Subcutaneous abdominal adipose tissue (tissue), 5 donors: ENCODE measurements around the gene PHLDB1.
"Not testable (repeated sequence)": the region's sequence is repeated elsewhere in the genome, so short reads cannot be mapped to it uniquely, and the experiment has no call there.

ENCODE experiments used
- H3K27ac ChIP-seq: one replicate; pipeline ENCODE4 v1.7.0; 2013; ENCODE audit warnings: low read depth, mild to moderate bottlenecking, inconsistent platforms, low read length, moderate library complexity
- H3K27me3 ChIP-seq, 5 donors: one replicate each; pipeline ENCODE4 v1.7.0; 2013; ENCODE audit warnings: low read length in 5 of 5, inconsistent platforms in 1 of 5; ENCODE audit not compliant: control insufficient read depth in 5 of 5, insufficient read depth in 4 of 5
- H3K36me3 ChIP-seq, 5 donors: one replicate each; pipeline ENCODE4 v1.7.0; 2013; ENCODE audit warnings: low read length in 5 of 5; ENCODE audit not compliant: control insufficient read depth in 5 of 5, insufficient read depth in 5 of 5
- H3K4me1 ChIP-seq, 5 donors: one replicate each; pipeline ENCODE4 v1.7.0; 2013; ENCODE audit warnings: low read length in 5 of 5, mild to moderate bottlenecking in 3 of 5, moderate library complexity in 1 of 5; ENCODE audit not compliant: control insufficient read depth in 5 of 5, insufficient read depth in 5 of 5
- H3K4me3 ChIP-seq, 5 donors: one replicate each; pipeline ENCODE4 v1.7.0; 2013; ENCODE audit warnings: low read length in 5 of 5, low read depth in 1 of 5
- H3K9ac ChIP-seq, 5 donors: one replicate each; pipeline ENCODE4 v1.7.0; 2013; ENCODE audit warnings: low read length in 5 of 5, mild to moderate bottlenecking in 4 of 5, moderate library complexity in 3 of 5
- H3K9me3 ChIP-seq, 5 donors: one replicate each; pipeline ENCODE4 v1.7.0; 2013; ENCODE audit warnings: low read length in 5 of 5; ENCODE audit not compliant: control insufficient read depth in 5 of 5
- donor health status: healthy.
- donor health status: healthy.
- donor health status: healthy.
- donor health status: healthy.
- donor health status: healthy.

The PHLDB1 gene

DNA sequence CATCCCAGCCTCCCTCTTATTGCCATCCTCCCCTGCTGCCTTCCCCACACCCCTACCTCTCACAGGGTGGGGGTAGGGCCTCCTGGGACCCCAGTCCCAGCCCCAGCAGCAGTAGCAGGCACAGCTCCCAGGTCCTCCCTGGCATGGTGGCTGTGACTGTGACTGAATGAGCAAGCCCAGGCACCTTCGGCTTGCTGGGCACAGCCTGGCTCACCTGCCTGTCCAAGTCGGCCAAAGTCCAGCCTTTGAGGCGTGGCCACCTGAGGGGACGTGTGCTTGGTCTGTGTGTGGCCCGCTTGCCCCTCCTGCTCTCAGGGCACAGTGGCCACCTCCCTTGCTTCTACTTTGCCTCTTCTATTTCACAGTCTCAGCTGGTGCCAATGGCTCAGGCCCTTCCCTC, 72.1 kb downstream of the PHLDB1 start, which contains the start of gene TREH:
Gene TREH (minus strand): TSS at position 168 of the 400 bp plus-strand sequence. CDS start 23 bp downstream, at position 145.
- no peak within 1 kb of the TSS for H3K9ac ChIP-seq
- no peaks in the 10 kb centered on the region for H3K9me3 ChIP-seq
- no peak within 1 kb of the TSS for H3K4me3 ChIP-seq
- H3K36me3 ChIP-seq: no peaks in the 10 kb centered on the region
- no peaks in the 10 kb centered on the region for H3K27me3 ChIP-seq
- no peak within 1 kb of the TSS for H3K27ac ChIP-seq
- peaks cover 0 to 11% (median 0%) of the 10 kb centered on the region in 5 donors for H3K4me1 ChIP-seq

DNA sequence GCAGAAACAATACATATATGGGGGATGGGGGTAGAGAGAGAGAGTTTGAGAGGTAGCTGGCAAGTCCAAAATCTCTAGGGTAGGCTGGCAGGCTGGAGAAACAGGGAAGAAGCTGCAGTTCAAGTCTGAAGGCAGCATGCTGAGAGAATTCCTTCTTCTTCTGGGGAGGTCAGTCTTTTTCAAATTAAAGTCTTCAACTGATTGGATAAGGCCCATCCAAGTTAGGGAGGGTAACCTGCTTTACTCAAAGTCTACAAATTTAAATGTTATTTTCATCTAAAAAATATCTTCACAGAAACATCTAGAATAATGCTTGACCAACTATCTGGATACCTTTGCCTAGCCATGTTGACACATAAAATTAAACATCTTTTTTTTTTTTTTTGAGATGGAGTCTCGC, 75.0 kb downstream of the PHLDB1 start:
- Histone ChIP-seq H3K27ac (no peak overlapping the region), H3K27me3 (no peaks in the 10 kb centered on the region), H3K4me3 (no peak overlapping the region), H3K9ac (no peak overlapping the region), H3K4me1 (peaks cover 0 to 11% (median 0%) of the 10 kb centered on the region in 5 donors), H3K9me3 (no peaks in the 10 kb centered on the region), H3K36me3 (no peaks in the 10 kb centered on the region)

DNA sequence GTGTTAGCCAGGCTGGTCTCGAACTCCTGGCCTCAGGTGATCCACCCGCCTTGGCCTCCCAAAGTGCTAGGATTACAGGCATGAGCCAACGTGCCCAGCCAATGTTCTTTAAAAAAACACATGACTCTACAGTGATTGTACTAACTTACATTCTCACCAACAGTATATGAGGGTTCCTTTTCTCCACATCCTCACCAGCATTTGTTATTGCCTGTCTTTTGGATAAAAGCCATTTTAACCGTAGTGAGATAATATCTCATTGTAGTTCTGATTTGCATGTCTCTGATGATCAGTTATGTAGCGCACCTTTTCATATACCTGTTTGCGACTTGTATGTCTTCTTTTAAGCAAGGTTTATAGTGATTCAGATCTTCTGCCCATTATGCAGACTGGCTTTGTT, 75.5 kb downstream of the PHLDB1 start:
- H3K27me3 ChIP-seq, H3K36me3 ChIP-seq, H3K9ac ChIP-seq, H3K4me3 ChIP-seq, H3K9me3 ChIP-seq, H3K27ac ChIP-seq: not testable (repeated sequence)
- H3K4me1 ChIP-seq: peaks cover 0 to 11% (median 0%) of the 10 kb centered on the region in 5 donors

DNA sequence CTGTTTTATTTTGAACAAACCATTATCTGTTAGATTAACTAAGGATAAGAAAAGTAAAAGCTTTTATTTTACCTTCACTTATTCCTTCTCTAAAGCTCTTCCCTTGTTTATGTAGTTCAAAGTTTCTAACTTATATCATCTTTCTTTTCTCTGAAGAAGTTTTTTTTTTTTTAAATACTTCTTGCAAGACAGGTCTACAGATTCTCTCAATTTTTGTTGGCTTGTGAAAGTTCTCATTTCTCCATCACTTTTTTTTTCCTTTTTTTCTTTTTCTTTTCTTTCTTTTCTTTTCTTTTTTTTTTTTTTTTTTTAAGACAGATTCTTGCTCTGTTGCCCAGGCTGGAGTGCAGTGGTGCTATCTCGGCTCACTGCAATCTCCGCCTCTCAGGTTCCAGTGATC, 76.8 kb downstream of the PHLDB1 start:
- H3K4me3 ChIP-seq: no peak overlapping the region
- peaks cover 0 to 5% (median 1%) of the 10 kb centered on the region in 5 donors for H3K4me1 ChIP-seq
- H3K27me3 ChIP-seq: no peaks in the 10 kb centered on the region
- no peaks in the 10 kb centered on the region for H3K36me3 ChIP-seq
- no peak overlapping the region for H3K9ac ChIP-seq
- no peak overlapping the region for H3K27ac ChIP-seq
- H3K9me3 ChIP-seq: no peaks in the 10 kb centered on the region

DNA sequence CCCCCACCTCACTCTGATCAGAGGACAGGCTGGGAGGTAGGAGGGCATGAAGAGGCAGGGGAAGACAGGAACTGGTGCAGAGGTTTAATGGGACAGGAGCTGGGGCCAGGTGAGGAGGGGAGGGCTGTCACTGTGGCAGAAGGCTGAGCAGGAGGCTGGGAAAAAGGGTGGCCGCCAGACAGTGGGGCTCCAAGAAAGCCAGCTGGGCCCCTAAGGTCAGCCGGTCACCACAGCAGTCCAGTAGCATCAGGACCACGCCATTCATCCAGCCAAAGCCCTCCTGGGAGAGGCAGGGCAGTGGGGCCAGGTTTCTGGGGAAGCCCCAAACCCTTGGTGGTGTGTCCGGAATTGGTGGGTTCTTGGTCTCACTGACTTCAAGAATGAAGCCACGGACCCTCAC, 80.5 kb downstream of the PHLDB1 start:
- Histone ChIP-seq H3K9me3 (no peaks in the 10 kb centered on the region), H3K9ac (no peak overlapping the region), H3K4me3 (no peak overlapping the region), H3K4me1 (peaks cover 2 to 29% (median 19%) of the 10 kb centered on the region in 5 donors), H3K27ac (no peak overlapping the region), H3K36me3 (no peaks in the 10 kb centered on the region), H3K27me3 (no peaks in the 10 kb centered on the region)

DNA sequence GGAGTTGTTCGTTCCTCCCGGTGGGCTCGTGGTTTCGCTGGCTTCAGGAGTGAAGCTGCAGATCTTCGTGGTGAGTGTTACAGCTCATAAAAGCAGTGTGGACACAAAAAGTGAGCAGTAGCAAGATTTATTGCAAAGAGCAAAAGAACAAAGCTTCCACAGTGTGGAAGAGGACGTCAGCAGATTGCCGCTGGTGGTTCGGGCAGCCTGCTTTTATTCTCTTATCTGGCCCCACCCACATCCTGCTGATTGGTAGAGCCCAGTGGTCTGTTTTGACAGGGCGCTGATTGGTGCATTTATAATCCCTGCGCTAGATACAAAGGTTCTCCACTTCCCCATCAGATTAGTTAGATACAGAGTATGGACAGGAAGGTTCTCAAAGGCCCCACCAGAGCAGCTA, 80.9 kb downstream of the PHLDB1 start:
- H3K9me3 ChIP-seq, H3K9ac ChIP-seq, H3K27ac ChIP-seq, H3K4me3 ChIP-seq, H3K36me3 ChIP-seq, H3K27me3 ChIP-seq: not testable (repeated sequence)
- peaks cover 2 to 31% (median 21%) of the 10 kb centered on the region in 5 donors for H3K4me1 ChIP-seq

DNA sequence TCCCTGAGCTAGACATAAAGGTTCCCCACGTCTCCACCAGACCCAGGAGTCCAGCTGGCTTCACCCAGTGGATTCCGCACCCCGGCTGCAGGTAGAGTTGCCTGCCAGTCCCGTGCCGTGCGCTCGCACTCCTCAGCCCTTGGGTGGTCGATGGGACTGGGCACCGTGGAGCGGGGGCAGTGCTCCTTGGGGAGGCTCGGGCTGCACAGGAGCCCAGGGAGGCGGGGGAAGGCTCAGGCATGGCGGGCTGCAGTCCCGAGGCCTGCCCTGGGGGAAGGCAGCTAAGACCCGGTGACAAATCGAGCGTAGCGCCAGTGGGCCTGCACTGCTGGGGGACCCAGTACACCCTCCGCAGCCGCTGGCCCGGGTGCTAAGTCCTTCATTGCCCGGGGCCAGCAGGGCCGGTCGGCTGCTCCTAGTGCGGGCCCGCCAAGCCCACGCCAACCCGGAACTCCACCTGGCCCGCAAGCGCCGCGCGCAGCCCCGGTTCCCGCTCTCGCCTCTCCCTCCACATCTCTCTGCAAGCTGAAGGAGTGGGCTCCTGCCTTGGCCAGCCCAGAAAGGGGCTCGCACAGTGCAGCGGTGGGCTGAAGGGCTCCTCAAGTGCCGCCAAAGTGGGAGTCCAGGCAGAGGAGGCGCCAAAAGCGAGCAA, 81.6 kb downstream of the PHLDB1 start:
- Histone ChIP-seq H3K4me3 (peak overlapping the region in 3 of 5 donors; percentile 55 to 65 (median 63)), H3K27ac (no peak overlapping the region), H3K9me3 (no peaks in the 10 kb centered on the region), H3K36me3 (no peaks in the 10 kb centered on the region), H3K27me3 (no peaks in the 10 kb centered on the region), H3K9ac (peak overlapping the region in 2 of 5 donors; percentile 25 to 30), H3K4me1 (peaks cover 2 to 31% (median 21%) of the 10 kb centered on the region in 5 donors)

DNA sequence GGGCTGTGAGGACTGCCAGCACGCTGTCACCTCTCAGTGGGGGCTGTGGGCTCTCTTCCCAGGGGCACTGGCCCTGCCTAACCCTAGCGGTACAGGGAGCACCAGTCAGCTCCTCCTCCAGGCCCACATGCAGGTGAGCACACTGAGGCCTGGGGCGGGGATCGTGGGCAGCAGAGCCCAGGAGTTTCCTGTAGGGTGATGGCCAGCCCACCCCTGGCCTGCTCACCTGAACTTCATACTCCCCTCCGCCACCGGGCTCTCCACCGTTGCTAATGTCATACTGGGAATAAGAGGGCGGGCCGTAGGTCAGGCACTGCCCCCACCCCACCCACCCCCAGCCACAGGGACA, 82.1 kb downstream of the PHLDB1 start:
- Histone ChIP-seq H3K9ac (peak overlapping the region in 2 of 5 donors; percentile 25 to 30), H3K27ac (no peak overlapping the region), H3K9me3 (no peaks in the 10 kb centered on the region), H3K4me3 (peak overlapping the region in 3 of 5 donors; percentile 55 to 65 (median 63)), H3K4me1 (peaks cover 2 to 31% (median 21%) of the 10 kb centered on the region in 5 donors), H3K36me3 (no peaks in the 10 kb centered on the region), H3K27me3 (no peaks in the 10 kb centered on the region)

DNA sequence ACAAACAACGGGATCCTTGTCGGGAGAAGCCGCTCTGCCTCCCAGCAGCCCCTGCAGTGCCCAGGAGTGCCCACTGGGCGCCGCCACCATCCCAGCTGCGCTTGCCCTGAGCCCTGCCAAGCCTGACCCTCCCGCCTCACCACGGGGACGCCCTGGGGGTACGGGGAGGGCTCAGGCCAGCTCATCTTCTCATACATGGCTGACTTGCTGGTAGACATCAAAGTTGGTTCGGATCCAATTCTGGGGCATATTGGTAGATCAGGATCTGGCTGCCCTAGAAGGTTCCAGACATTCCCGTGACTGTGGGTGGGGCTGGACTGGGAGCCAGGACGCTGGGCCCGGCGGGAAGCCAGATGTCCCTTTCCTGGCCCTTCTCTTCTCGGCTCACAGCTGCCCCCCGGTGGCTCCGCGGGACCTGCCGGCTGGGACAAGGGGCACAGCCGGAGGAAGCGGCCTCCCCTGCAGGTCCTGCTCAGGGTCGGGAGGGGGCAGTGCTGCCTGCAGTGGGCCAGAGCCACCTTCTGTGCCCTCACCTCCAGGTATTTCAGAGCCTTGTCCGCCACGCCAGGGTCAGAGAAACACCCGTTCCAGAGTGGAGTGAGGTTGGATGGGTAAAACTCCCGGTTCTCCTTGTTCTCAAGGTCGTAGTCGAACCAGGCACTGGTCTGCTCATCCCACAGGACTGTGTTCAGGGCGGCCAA, 82.6 kb downstream of the PHLDB1 start:
- Histone ChIP-seq H3K27ac (no peak overlapping the region), H3K9ac (peak overlapping the region in 4 of 5 donors; percentile 27 to 75 (median 56))

DNA sequence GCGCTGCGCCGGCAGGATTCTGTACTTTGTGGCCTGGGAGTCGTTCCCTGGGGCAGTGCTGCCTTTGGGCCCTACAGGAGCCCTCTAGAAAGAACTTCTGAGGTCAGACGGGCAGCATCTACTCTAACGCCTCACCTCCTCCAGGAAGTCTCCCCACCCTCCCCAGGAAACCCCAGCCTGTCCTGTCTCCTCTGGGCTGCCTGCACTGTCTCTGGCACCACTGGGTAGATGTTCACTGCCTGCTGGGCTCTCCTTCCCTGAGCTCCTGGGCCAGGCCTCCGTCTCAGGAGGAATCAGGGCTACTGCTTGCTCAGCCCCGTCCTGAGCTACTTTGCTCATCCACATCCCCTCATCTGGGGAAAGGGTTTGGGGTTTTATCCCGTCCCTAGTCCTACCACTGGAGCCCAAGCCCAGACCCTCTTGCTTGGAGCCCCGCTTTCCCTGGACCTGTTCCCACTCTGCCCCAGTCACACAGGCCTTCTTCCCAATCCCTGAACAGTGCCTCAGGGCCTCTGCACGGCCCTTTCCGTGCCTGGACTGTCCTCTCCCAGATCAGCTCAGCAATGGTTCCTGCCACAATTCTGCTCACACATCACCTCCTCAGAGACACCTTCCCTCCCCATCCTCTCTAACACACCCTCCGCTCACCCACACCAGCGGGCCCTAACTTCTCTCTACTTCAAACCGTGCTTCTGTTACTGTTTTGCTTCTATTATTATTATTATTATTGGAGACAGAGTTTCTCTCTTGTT, 83.3 kb downstream of the PHLDB1 start:
- H3K9me3 ChIP-seq: no peaks in the 10 kb centered on the region
- H3K4me3 ChIP-seq: peak overlapping the region in 2 of 5 donors; percentile 63 to 64
- no peak overlapping the region for H3K27ac ChIP-seq
- no peaks in the 10 kb centered on the region for H3K27me3 ChIP-seq
- H3K36me3 ChIP-seq: no peaks in the 10 kb centered on the region
- peak overlapping the region in 3 of 5 donors; percentile 28 to 59 (median 52) for H3K9ac ChIP-seq
- peaks cover 2 to 31% (median 21%) of the 10 kb centered on the region in 5 donors for H3K4me1 ChIP-seq

More for the DNA sequence above, 82.6 kb downstream of the PHLDB1 start:
- no peaks in the 10 kb centered on the region for H3K36me3 ChIP-seq
- H3K4me1 ChIP-seq: peaks cover 2 to 31% (median 21%) of the 10 kb centered on the region in 5 donors
- peak overlapping the region in 4 of 5 donors; percentile 55 to 65 (median 64) for H3K4me3 ChIP-seq
- no peaks in the 10 kb centered on the region for H3K27me3 ChIP-seq
- H3K9me3 ChIP-seq: no peaks in the 10 kb centered on the region
